Spleen (tissue), 11 donors: ENCODE results near the gene PSMB7. TPM values are rescaled to one million over a fixed set of nuclear protein-coding genes. Genes with fewer than 3 reads are reported as not detected.

Experiments
- DNase-seq: peaks from one replicate; pipeline ENCODE4 v3.0.0-alpha.2; 2020
- H3K27ac ChIP-seq, 8 donors: fragments of 200-600 bp; sonication (generic) in 7 of 8; 1 replicate in 4 of 8; 2 replicates in 4 of 8; pipeline versions ENCODE4 v1.5.0 to v1.8.0; 2016 to 2021; ENCODE audit warnings: inconsistent platforms in 4 of 8, mild to moderate bottlenecking in 4 of 8, moderate library complexity in 1 of 8
- H3K27me3 ChIP-seq, 7 donors: fragments of 200-600 bp; sonication (generic) in 6 of 7; replicated peaks in 1 of 7; 1 replicate in 4 of 7; 2 replicates in 3 of 7; pipeline versions ENCODE4 v1.5.0 to v1.8.0; 2016 to 2021; ENCODE audit warnings: inconsistent platforms in 3 of 7, mild to moderate bottlenecking in 1 of 7
- H3K36me3 ChIP-seq, 6 donors: fragments of 200-600 bp; sonication (generic) in 5 of 6; 1 replicate in 4 of 6; 2 replicates in 2 of 6; pipeline versions ENCODE4 v1.5.0 to v1.8.0; 2016 to 2021; ENCODE audit warnings: inconsistent platforms in 2 of 6
- H3K4me1 ChIP-seq, 6 donors: fragments of 200-600 bp; sonication (generic) in 5 of 6; 1 replicate in 3 of 6; 2 replicates in 3 of 6; pipeline versions ENCODE4 v1.5.0 to v1.8.0; 2016 to 2021; ENCODE audit warnings: inconsistent platforms in 3 of 6
- H3K4me3 ChIP-seq, 8 donors: fragments of 200-600 bp; sonication (generic) in 7 of 8; 1 replicate in 4 of 8; 2 replicates in 4 of 8; pipeline versions ENCODE4 v1.5.0 to v1.8.0; 2016 to 2021; ENCODE audit warnings: inconsistent platforms in 4 of 8, mild to moderate bottlenecking in 4 of 8, moderate library complexity in 2 of 8
- H3K9me3 ChIP-seq, 8 donors: fragments of 200-600 bp; sonication (generic) in 7 of 8; 1 replicate in 4 of 8; 2 replicates in 4 of 8; pipeline versions ENCODE4 v1.5.0 to v1.8.0; 2016 to 2021; ENCODE audit warnings: inconsistent platforms in 4 of 8
- POLR2A ChIP-seq, 3 donors: fragments of 450-650 bp; IDR thresholded peaks; one replicate each; pipeline ENCODE4 v1.5.1; 2017; ENCODE audit warnings: antibody characterized with exemption in 3 of 3, mild to moderate bottlenecking in 1 of 3
- POLR2AphosphoS5 ChIP-seq, 3 donors: sonication (generic); formaldehyde crosslinking; IDR thresholded peaks; one replicate each; pipeline ENCODE4 v1.5.1; 2017; ENCODE audit warnings: antibody characterized with exemption in 3 of 3
- WGBS, 5 donors: extraction: QIAGEN DNeasy Blood & Tissue Kit in 3 of 5; methylation state at CpG; one replicate each; pipeline versions ENCODE4 v1.1.5 to v1.1.7; 2013 to 2018; 5-methylcytosine and 5-hydroxymethylcytosine counted together
- intact Hi-C: fragments of 100-400 bp; cut with DNase I; formaldehyde crosslinking; loops from one replicate; pipeline ENCODE4 v1.15.0; 2023; ENCODE audit warnings: low total_unique reads
- polyA plus RNA-seq, 3 donors: library from polyadenylated mRNA; stranded (reverse); fragments of 200-250 nt; gene quantifications; one replicate each; pipeline ENCODE4 v1.2.1, GENCODE V29; 2013
- total RNA-seq, 7 donors: library from RNA; depleted of rRNA in 3 of 7; stranded (reverse); fragments of >200 nt in 3 of 7; fragmentation: NEBNext Ultra II Directional in 4 of 7; extraction: Animal tissue kit (Norgen Biotek cat#: 25700) in 4 of 7; gene quantifications; one replicate each; pipeline versions ENCODE4 v1.1.0 to v1.2.1, GENCODE V29; 2016 to 2021
- TF ChIP-seq, protein P1 (sequence below), 11 experiments: fragments of 200-600 bp in 7 of 11; fragments of 450-650 bp in 4 of 11; sonication (generic) in 4 of 11; IDR thresholded peaks in 8 of 11; conservative IDR thresholded peaks in 3 of 11; 1 replicate in 7 of 11; 2 replicates in 4 of 11; pipeline versions ENCODE4 v1.4.0 to v1.8.0; 2016 to 2021; ENCODE audit warnings: antibody characterized with exemption in 11 of 11, inconsistent platforms in 4 of 11, mild to moderate bottlenecking in 1 of 11
- donor health status: healthy with polysubstance abuse.
- donor health status: DM: no; HTN: no; CAD: no; lungs with moderate emphysema.
- donor health status: DM: no; HTN: no; CAD: no.
- donor health status: Bipolar disorder and iron deficiency.
- donor health status: healthy.
- donor health status: DM: no; HTN: no; CAD: no.
- donor health status: DM: yes; HTN: yes; CAD: no.

The PSMB7 gene
- total and polyA plus RNA-seq, 10 donors, result 71.3 to 143 (median 108) TPM

DNA sequence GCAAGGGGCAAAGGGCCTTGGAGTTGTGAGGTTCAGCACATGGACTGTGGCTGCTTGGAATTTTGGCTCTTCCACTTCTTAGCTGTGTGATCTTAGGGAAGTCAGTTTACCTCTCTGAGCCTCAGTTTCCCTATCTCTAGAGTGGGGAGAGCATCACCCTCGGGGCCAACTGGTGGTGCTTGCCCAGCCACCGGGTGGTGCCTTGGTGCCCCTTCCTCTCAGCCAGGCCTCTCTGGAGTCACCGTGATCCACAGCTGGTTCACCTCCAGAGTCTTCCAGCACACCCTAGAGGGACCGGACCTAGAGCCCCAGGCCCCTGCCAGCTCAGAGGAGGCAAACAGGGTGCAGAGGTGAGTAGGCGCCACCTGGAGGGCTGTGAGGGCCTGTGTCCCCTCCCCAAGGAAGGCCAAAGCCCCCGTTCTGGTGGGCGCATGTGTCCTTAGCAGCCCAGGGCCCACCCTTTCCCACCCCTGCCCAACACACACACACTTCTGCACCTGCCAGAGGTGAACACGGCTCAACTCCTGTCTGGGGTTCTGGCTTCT lies 42.7 kb upstream of the PSMB7 start:
- H3K36me3 ChIP-seq, result no peaks in the 10 kb centered on the region
- peaks cover 0 to 7% (median 0%) of the 10 kb centered on the region in 8 donors for H3K9me3 ChIP-seq
- TF ChIP-seq, protein P1, sequence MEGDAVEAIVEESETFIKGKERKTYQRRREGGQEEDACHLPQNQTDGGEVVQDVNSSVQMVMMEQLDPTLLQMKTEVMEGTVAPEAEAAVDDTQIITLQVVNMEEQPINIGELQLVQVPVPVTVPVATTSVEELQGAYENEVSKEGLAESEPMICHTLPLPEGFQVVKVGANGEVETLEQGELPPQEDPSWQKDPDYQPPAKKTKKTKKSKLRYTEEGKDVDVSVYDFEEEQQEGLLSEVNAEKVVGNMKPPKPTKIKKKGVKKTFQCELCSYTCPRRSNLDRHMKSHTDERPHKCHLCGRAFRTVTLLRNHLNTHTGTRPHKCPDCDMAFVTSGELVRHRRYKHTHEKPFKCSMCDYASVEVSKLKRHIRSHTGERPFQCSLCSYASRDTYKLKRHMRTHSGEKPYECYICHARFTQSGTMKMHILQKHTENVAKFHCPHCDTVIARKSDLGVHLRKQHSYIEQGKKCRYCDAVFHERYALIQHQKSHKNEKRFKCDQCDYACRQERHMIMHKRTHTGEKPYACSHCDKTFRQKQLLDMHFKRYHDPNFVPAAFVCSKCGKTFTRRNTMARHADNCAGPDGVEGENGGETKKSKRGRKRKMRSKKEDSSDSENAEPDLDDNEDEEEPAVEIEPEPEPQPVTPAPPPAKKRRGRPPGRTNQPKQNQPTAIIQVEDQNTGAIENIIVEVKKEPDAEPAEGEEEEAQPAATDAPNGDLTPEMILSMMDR (IDR thresholded peaks at IDR 0.05 in 8 of 11, conservative IDR thresholded peaks at IDR 0.05 in 3 of 11), result no peak
- TF ChIP-seq POLR2AphosphoS5 (IDR thresholded peaks at IDR 0.05) (no peak), POLR2A (IDR thresholded peaks at IDR 0.05) (no peak)
- intact Hi-C loops, result no loop called here
- H3K4me1 ChIP-seq, result peaks cover 0 to 10% (median 4%) of the 10 kb centered on the region in 6 donors
- H3K27ac ChIP-seq, result no peak overlapping the region
- no peak overlapping the region for H3K4me3 ChIP-seq
- peaks cover 0 to 22% (median 14%) of the 10 kb centered on the region in 7 donors for H3K27me3 ChIP-seq
- peak; percentile 51 for DNase-seq
- WGBS, 5 donors, result 81 to 94% (median 84%) methylated on average over 6 to 8 of the region's 8 CpGs; no CpG with 5 or more reads in 1 of the 5 donors

DNA sequence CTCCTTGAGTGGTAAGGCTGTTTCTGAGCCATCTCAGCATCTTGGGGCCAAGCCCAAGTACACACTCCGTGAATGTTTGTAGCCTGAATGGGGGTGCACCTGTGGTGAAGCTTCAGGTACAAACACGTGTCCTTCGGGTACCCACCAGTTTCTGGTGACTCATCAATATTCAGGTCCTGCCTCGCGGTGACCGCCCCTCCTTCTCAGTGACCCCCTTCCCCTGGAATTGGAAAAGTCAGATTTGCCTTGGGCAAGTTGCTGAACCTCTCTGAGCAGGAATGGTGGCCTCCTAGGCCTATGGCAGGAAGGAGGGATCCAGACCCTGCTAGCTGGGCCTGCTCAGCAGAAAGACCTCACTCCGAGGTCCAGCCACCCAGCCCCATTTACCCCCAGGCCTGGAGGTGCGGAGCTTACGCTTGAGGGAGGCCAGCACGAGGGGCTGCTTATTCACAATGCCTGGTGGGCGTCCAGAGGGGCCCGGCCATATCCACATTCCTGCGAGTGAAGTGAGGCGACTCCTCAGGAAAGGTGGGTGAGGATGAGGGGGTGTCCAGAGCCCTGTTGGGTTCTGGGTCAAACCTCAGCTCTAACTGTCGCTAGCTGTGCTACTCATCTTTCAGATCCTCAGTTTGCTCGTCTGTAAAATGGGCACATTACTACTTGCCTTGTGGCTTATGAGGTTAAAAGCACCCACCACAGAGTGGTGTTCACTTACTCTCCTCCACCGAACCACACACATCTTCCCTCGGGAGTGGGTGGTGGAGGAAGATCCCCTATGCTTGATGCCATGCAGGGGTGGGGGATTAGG lies 42.0 kb upstream of the PSMB7 start:
- intact Hi-C loops, result no loop called here
- Histone ChIP-seq H3K36me3 (no peaks in the 10 kb centered on the region), H3K27me3 (peaks cover 0 to 29% (median 21%) of the 10 kb centered on the region in 7 donors), H3K4me3 (no peak overlapping the region), H3K9me3 (peaks cover 0 to 7% (median 0%) of the 10 kb centered on the region in 8 donors), H3K4me1 (peaks cover 0 to 17% (median 4%) of the 10 kb centered on the region in 6 donors), H3K27ac (no peak overlapping the region)
- peak; percentile 39 for DNase-seq
- 80 to 91% (median 85%) methylated on average over 10 to 18 of the region's 18 CpGs for WGBS, 5 donors
- TF ChIP-seq POLR2AphosphoS5 (IDR thresholded peaks at IDR 0.05) (no peak), POLR2A (IDR thresholded peaks at IDR 0.05) (no peak)
- TF ChIP-seq, protein P1 (IDR thresholded peaks at IDR 0.05 in 8 of 11, conservative IDR thresholded peaks at IDR 0.05 in 3 of 11), result no peak

DNA sequence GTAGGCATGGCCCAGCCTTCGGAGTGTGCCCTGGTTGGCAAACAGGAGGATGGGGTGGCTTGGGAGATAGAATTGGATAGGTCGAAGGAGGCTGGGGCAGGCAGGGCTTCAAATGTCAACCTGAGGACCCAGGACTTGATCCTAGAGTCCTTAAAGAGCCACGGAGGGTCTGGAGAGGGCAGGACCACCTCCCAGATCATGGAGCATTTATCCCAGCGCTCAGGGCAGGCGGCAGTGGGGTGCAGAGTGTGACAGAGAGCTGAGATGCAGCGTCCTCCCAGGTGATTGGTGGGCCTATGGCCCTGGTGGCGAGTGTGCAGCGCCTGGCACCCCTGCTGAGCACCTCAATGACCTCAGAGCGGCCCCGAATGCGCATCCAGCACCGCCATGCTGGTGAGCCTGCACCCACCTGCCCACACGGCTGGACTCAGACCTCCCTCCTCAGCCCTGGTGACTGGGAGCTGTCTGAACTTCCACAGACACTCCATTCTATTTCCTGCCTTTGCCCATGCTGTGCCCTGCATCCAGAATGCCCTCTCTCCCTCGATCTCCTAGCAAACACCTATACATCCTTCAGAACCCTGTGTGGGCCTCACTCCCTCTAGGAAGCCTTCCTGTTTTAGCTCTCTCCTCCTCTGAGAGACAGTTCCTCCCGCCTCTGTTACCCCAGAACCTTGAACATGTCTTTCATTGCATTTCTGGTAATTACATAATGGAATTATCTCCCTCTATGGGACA lies 41.3 kb upstream of the PSMB7 start:
- 73 to 84% (median 78%) methylated on average over 12 to 15 of the region's 15 CpGs for WGBS, 5 donors
- Histone ChIP-seq H3K27ac (no peak overlapping the region), H3K27me3 (peaks cover 0 to 37% (median 27%) of the 10 kb centered on the region in 7 donors), H3K4me1 (peaks cover 0 to 18% (median 6%) of the 10 kb centered on the region in 6 donors), H3K4me3 (no peak overlapping the region), H3K9me3 (peaks cover 0 to 7% (median 0%) of the 10 kb centered on the region in 8 donors), H3K36me3 (no peaks in the 10 kb centered on the region)
- no peak for TF ChIP-seq POLR2AphosphoS5 (IDR thresholded peaks at IDR 0.05)
- TF ChIP-seq, protein P1 (IDR thresholded peaks at IDR 0.05 in 8 of 11, conservative IDR thresholded peaks at IDR 0.05 in 3 of 11), result no peak
- no peak for TF ChIP-seq POLR2A (IDR thresholded peaks at IDR 0.05)
- peak; percentile 61 for DNase-seq
- intact Hi-C loops, result no loop called here
